Colonic mucosa (tissue), 4 donors: ENCODE measurements around the gene ZNF26. TPM values are rescaled to one million over a fixed set of nuclear protein-coding genes. Genes with fewer than 3 reads are reported as not detected.

Experiments
- DNase-seq: peaks from one replicate; pipeline ENCODE4 v3.0.0-alpha.2; 2020
- H3K27ac ChIP-seq: fragments of 200-600 bp; one replicate; pipeline ENCODE4 v1.8.0; 2021
- H3K27me3 ChIP-seq: fragments of 200-600 bp; one replicate; pipeline ENCODE4 v1.8.0; 2021
- H3K36me3 ChIP-seq: fragments of 200-600 bp; one replicate; pipeline ENCODE4 v1.8.0; 2021
- H3K4me1 ChIP-seq: fragments of 200-600 bp; one replicate; pipeline ENCODE4 v1.8.0; 2021; ENCODE audit warnings: mild to moderate bottlenecking
- H3K4me3 ChIP-seq: fragments of 200-600 bp; one replicate; pipeline ENCODE4 v1.8.0; 2021
- H3K9ac ChIP-seq, 2 donors: one replicate each; pipeline ENCODE4 v1.7.0; 2013; ENCODE audit warnings: control low read depth in 2 of 2, low read depth in 2 of 2, low read length in 2 of 2
- H3K9me3 ChIP-seq: fragments of 200-600 bp; one replicate; pipeline ENCODE4 v1.8.0; 2021
- CTCF ChIP-seq: fragments of 200-600 bp; IDR thresholded peaks from one replicate; pipeline ENCODE4 v1.8.0; 2022; ENCODE audit warnings: antibody characterized with exemption, mild to moderate bottlenecking
- intact Hi-C: fragments of 100-400 bp; cut with DNase I; formaldehyde crosslinking; loops from one replicate; pipeline ENCODE4 v1.14.1; 2022
- total RNA-seq, 2 donors: library from RNA; stranded (reverse); fragmentation: NEBNext Ultra II Directional in 1 of 2; extraction: Animal tissue kit (Norgen Biotek cat#: 25700) in 1 of 2; gene quantifications; one replicate each; pipeline ENCODE4 v1.2.1, GENCODE V29; 2021
- donor health status: healthy.
- donor health status: DM: no; HTN: no; CAD: no.
- donor health status: DM: no; HTN: no; CAD: no.

Gene ZNF26
- total RNA-seq, 2 donors from 2014 or later: 6.7 to 7.2 TPM

DNA sequence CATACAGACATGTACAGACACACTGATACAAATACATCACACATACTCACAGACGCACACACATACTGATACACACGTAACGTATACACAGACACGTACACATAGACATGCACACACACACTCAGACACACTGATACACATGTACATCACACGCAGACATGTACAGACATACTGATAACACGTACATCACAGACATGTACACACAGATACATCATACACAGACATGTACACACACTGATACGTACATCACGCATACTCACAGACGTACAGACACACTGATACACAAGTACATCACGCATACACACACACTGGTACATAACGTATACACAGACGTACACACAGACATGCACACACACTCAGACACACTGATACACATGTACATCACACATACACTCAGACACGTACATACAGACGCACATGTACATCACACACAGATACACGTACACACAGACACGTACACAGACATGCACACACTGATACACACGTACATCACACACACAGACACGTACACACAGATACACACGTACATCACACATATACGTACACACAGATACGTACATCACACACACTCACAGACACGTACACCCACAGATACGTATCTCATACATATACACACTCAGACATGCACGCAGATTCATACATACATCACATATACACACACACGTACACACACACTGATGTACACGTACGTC is 35.2 kb upstream of the ZNF26 start:
- peaks cover 6% of the 10 kb centered on the region for H3K9me3 ChIP-seq
- intact Hi-C loops: no loop called here
- H3K27ac ChIP-seq: no peak overlapping the region
- no peak for TF ChIP-seq CTCF
- peaks cover 3% of the 10 kb centered on the region for H3K4me1 ChIP-seq
- no peak for DNase-seq
- no peaks in the 10 kb centered on the region for H3K36me3 ChIP-seq
- H3K9ac ChIP-seq: no peak overlapping the region
- no peak overlapping the region for H3K4me3 ChIP-seq
- no peaks in the 10 kb centered on the region for H3K27me3 ChIP-seq

- intact Hi-C loops: no loop called here
- TF ChIP-seq CTCF: no peak
- Histone ChIP-seq H3K36me3 (no peaks in the 10 kb centered on the region), H3K9ac (no peak overlapping the region), H3K27me3 (no peaks in the 10 kb centered on the region), H3K9me3 (peaks cover 6% of the 10 kb centered on the region), H3K27ac (no peak overlapping the region), H3K4me3 (no peak overlapping the region), H3K4me1 (peaks cover 3% of the 10 kb centered on the region)
- no peak for DNase-seq
These were observed 34.5 kb upstream of the ZNF26 start for GRCh38 chr12:132951649-132952048.

GRCh38 chr12:132952371-132953162 is 33.6 kb upstream of the ZNF26 start:
- Histone ChIP-seq H3K4me3 (no peak overlapping the region), H3K27me3 (no peaks in the 10 kb centered on the region), H3K4me1 (peaks cover 3% of the 10 kb centered on the region), H3K36me3 (no peaks in the 10 kb centered on the region), H3K27ac (no peak overlapping the region), H3K9ac (no peak overlapping the region), H3K9me3 (peaks cover 6% of the 10 kb centered on the region)
- TF ChIP-seq CTCF: no peak
- intact Hi-C loops: no loop called here
- no peak for DNase-seq

DNA sequence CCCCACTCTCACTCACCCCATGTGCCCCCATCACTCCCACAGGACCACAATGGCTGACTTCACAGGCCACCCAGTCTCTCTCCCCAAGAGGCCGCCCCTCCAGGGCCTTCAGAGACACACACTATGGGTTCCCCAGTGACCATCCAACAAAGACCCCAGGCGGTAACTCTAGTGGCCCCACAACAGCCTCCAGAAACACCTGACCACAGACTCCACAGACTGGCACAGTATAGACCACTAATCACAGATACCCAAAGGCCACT is 33.1 kb upstream of the ZNF26 start:
- peaks cover 3% of the 10 kb centered on the region for H3K4me1 ChIP-seq
- H3K27me3 ChIP-seq: no peaks in the 10 kb centered on the region
- H3K36me3 ChIP-seq: no peaks in the 10 kb centered on the region
- no peak for TF ChIP-seq CTCF
- no peak for DNase-seq
- intact Hi-C loops: no loop called here
- no peak overlapping the region for H3K27ac ChIP-seq
- no peak overlapping the region for H3K4me3 ChIP-seq
- H3K9me3 ChIP-seq: peaks cover 6% of the 10 kb centered on the region
- no peak overlapping the region for H3K9ac ChIP-seq

- TF ChIP-seq CTCF: no peak
These were observed 32.4 kb upstream of the ZNF26 start for GRCh38 chr12:132953771-132954170.

More at GRCh38 chr12:132953771-132954170, 32.4 kb upstream of the ZNF26 start:
- H3K36me3 ChIP-seq: no peaks in the 10 kb centered on the region
- no peaks in the 10 kb centered on the region for H3K27me3 ChIP-seq
- no peak overlapping the region for H3K4me3 ChIP-seq
- intact Hi-C loops: no loop called here
- H3K9me3 ChIP-seq: peaks cover 6% of the 10 kb centered on the region
- H3K9ac ChIP-seq: no peak overlapping the region
- no peak for DNase-seq
- H3K27ac ChIP-seq: no peak overlapping the region
- H3K4me1 ChIP-seq: peaks cover 3% of the 10 kb centered on the region
